ENCODE data around the gene CALR3.

DNA sequence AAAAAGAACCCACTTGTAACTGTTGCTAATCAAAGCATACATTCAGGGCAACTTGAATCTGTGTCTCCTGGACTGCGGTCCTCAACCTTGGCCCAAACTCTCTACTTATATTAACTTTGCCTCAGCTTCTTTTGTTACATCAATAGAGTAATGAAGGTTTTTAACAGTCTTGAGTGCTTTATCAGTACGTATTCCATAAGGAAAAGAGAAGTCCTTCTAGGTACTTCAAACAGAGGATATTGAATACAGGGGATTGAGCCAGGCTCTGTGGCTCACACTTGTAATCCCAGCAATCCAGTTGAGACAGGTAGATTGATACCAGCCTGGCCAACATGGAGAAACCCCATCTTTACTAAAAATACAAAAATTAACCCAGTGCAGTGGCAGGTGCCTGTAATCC is 23.0 kb downstream of the CALR3 start:
- TF ChIP-seq POLR2A (IDR thresholded peaks at IDR 0.05) (no peak), POLR2AphosphoS5 (IDR thresholded peaks at IDR 0.05) (no peak), EP300 (IDR thresholded peaks at IDR 0.05; ENCODE audit: low read depth) (no peak)
- TF ChIP-seq, protein P1, sequence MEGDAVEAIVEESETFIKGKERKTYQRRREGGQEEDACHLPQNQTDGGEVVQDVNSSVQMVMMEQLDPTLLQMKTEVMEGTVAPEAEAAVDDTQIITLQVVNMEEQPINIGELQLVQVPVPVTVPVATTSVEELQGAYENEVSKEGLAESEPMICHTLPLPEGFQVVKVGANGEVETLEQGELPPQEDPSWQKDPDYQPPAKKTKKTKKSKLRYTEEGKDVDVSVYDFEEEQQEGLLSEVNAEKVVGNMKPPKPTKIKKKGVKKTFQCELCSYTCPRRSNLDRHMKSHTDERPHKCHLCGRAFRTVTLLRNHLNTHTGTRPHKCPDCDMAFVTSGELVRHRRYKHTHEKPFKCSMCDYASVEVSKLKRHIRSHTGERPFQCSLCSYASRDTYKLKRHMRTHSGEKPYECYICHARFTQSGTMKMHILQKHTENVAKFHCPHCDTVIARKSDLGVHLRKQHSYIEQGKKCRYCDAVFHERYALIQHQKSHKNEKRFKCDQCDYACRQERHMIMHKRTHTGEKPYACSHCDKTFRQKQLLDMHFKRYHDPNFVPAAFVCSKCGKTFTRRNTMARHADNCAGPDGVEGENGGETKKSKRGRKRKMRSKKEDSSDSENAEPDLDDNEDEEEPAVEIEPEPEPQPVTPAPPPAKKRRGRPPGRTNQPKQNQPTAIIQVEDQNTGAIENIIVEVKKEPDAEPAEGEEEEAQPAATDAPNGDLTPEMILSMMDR (IDR thresholded peaks at IDR 0.05) = no peak

Measured in transverse colon (tissue), 4 donors.